ENCODE measurements around the gene GBA2.

- TF ChIP-seq CTCF (optimal IDR thresholded peaks at IDR 0.05 in 1 of 3, IDR thresholded peaks at IDR 0.05 in 1 of 3, conservative IDR thresholded peaks at IDR 0.05 in 1 of 3; ENCODE audit: extremely low read depth in 1 of 3, insufficient read depth in 2 of 3, low read length in 3 of 3) = no peak
- TF ChIP-seq EZH2 (IDR thresholded peaks at IDR 0.05; ENCODE audit: low read length) = no peak
These were observed 22.5 kb upstream of the GBA2 start for GRCh38 chr9:35771534-35771933.
